Caki2 (cell line): ENCODE data around the gene TJP1. TPM values are rescaled to one million over a fixed set of nuclear protein-coding genes. Genes with fewer than 3 reads are reported as not detected.
A peak's percentile ranks its signal among the peaks of the same experiment; 100 is the strongest.

ENCODE experiments used
- DNase-seq: peaks from one replicate; pipeline ENCODE4 v3.0.0-alpha.2; 2015; ENCODE audit warnings: low read depth
- in situ Hi-C: cut with HindIII; loops from 2 replicates; pipeline ENCODE4 v1.10.0; 2016; ENCODE audit warnings: low sequenced_read_pairs, low pct_unique_long_range_greater_than_20kb, mixed read lengths
- total RNA-seq: library from RNA; depleted of rRNA; stranded (reverse); fragments of >200 nt; shearing (Covaris generic); gene quantifications from 2 replicates; pipeline ENCODE4 v1.2.3, GENCODE V29; 2014; ENCODE audit warnings: low replicate concordance; rRNA removed

The TJP1 gene
- 25.0 and 39.3 TPM in 2 replicates for total RNA-seq

- in situ Hi-C loops: no loop called here
- peak; percentile 78 for DNase-seq
These were observed at the start of gene TJP1 for GRCh38 chr15:29822100-29822683. TJP1 (minus strand) TSS chr15:29822468; CDS start chr15:29822028, 440 bp downstream.

- no peak for DNase-seq
- in situ Hi-C loops: no loop called here
These were observed 49.1 kb upstream of the TJP1 start for GRCh38 chr15:29871401-29871800.

GRCh38 chr15:29870495-29871151, 48.4 kb upstream of the TJP1 start:
- DNase-seq: no peak
- in situ Hi-C loops: no loop called here

DNA sequence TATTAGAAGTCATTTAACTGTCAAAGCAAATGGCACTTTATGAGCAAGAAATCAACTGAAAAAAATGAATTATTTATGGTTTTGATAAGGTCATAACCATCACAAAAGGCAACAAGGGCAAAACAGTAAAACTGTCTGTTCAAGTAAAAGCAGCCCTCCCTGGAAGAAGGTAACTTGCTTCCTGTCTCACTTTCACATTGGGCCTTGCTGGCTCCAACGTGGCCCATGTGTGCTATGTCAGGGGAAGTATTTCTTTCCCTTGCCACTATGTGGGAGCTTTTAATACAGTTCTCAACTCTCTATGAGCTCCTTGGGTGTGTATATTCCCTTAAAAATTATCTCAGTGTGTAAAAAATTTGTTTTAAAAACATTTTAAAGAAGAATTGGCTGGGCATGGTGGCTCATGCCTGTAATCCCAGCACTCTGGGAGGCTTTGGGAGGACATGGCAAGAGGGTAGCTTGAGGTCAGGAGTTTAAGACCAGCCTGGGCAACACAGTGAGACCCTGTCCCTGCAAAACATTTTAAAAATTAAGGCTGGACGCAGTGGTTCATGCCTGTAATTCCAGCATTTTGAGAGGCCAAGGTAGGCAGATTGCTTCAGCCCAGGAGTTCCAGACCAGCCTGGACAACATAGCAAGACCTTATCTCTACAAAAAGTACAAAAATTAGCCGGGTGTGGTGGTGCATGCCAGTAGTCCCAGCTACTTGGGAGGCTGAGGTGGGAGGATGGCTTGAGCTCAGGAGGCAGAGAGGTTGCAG, 45.2 kb upstream of the TJP1 start:
- in situ Hi-C loops: no loop called here
- no peak for DNase-seq

DNA sequence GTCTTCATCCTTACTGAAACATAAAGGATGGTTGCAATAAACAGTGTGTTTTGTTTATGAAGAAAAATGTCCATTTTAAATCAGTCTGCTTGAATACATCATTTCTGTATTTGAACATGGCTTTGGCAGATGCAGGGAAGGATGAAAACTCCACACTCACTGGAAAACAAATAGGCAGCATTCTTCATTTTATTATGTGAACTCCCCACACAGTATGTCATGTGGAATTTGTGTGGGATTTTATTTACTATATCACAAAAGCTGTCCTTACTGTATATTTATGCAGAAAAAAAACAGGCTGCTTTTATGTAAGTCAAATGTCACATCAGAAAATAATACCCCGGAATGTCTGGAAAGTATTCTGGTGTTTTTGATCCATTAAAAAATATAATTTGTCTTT, 44.1 kb upstream of the TJP1 start:
- no peak for DNase-seq
- in situ Hi-C loops: no loop called here

GRCh38 chr15:29864501-29864900, 42.2 kb upstream of the TJP1 start:
- DNase-seq: no peak
- in situ Hi-C loops: no loop called here

DNA sequence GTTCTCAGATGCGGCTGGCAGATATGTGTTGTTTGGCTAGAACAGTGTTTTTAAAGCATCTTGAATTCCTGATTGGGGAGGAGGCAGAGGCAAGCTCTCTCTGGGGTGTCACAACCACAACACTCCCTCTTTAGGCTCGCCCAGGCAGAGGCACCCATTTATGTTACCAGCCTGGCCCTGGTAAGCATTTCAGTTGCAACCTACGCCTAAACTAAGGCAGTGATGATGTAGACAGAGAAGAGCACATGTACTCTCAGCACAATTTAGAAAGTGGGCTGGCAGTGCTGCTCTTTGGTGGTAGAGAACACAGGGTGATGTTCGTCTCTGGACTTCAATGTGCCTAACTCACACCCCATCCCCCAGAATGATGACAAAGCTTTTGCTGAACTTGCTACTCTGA, 41.2 kb upstream of the TJP1 start:
- DNase-seq: no peak
- in situ Hi-C loops: no loop called here

DNA sequence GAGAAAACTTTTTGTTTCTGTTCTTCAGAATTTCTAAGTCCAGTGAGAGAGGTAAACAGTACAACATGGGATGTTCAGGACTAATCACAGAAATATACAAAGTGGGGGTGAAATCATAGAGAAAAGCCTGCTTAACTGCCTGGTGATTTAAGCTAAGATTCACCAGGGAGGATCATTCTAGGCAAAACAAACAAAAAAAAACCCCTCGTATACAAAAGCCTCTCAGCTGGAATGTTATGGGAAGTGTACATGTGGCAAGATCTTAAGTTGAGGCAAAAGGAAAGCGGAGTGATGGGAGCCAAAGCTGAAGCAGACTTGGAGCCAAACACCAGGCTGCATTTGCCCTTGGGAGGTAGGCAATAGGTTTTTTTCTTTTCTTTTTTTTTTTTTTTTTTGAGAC, 40.0 kb upstream of the TJP1 start:
- in situ Hi-C loops: no loop called here
- DNase-seq: no peak

GRCh38 chr15:29860872-29861271, 38.6 kb upstream of the TJP1 start:
- DNase-seq: no peak
- in situ Hi-C loops: no loop called here

GRCh38 chr15:29859973-29860715, 37.9 kb upstream of the TJP1 start:
- in situ Hi-C loops: no loop called here
- DNase-seq: no peak

- no peak for DNase-seq
- in situ Hi-C loops: no loop called here
These were observed 37.0 kb upstream of the TJP1 start for GRCh38 chr15:29859293-29859692.

DNA sequence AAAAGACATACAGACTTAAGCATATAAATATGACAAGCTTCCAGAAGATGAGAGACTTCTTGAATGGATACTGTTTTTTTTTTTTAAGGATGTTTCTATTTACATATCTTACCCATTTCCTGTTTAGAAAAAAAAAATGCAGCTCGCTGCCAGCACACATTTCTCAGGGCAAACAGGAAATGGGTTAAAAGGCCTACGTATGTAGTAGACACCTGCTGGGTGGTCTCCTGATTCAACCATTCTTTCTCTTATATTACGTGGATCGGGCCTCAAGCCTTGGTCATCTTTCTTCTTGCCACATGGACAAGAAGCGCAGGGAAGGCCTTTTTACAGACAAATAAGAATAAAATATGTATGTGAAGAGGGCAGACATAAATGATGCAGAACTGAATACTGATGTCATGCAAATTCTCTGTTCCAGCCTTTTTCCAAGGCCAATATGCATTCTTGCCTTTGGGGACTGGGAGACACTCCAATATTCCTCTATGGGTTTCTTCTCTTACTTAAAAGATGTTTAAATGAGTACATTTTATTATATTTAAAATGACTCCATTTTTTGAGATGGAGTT, 35.0 kb upstream of the TJP1 start:
- in situ Hi-C loops: no loop called here

GRCh38 chr15:29854413-29854812, 32.1 kb upstream of the TJP1 start:
- in situ Hi-C loops: no loop called here
- no peak for DNase-seq

More for the DNA sequence above, 35.0 kb upstream of the TJP1 start:
- no peak for DNase-seq

- in situ Hi-C loops: no loop called here
- no peak for DNase-seq
These were observed 31.1 kb upstream of the TJP1 start for GRCh38 chr15:29853211-29853987.

DNA sequence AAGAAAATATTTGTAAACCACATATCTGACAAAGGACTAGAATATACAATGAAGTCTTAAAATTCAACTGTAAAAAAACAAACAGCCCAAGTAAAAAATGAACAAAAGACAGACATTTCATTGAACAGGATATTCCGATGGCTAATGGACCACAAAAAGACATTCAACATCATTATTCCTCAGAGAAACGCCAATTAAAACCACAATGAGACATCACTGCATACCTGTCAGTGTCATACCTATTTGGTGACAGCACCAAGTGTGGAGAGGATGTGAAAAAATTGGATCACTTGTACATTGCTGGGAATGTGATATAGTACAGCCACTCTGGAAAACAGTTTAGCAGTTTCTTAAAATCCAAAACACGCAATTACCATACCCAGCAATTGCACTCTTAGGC, 29.9 kb upstream of the TJP1 start:
- in situ Hi-C loops: no loop called here
- DNase-seq: no peak

DNA sequence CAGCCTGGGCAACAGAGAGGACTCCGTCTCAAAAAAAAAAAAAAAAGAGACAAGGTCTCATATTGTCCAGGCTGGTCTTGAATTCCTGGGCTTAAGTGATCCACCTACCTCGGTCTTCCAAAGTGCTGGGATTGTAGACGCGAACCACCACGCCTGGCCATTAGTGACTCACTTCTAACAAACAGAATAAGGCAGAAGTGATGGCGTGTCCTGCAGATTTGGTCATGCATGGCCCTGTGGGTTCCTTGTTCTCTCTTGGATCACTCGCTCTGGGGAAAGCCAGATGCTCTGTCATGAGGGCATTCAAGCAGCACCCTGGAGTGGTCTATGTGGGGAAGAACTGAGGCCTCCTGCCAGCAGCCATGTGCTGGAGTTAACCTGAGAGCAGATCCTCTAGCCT, 27.4 kb upstream of the TJP1 start:
- in situ Hi-C loops: no loop called here
- DNase-seq: peak; percentile 83

- DNase-seq: no peak
- in situ Hi-C loops: no loop called here
These were observed 26.9 kb upstream of the TJP1 start for GRCh38 chr15:29849218-29849617.
